GM10847 (cell line): ENCODE data around the gene PLP1.

Experiments
- POLR2A ChIP-seq: IDR thresholded peaks from 2 replicates; pipeline ENCODE4 v1.6.1; 2011; ENCODE audit not compliant: insufficient read length; ENCODE audit errors: extremely low read depth

PLP1 gene

GRCh38 chrX:103776546-103776945, at the start of gene PLP1:
Gene PLP1, plus strand, starts transcription at chrX:103776840. Its CDS starts 156 bp downstream, at chrX:103776996.
- TF ChIP-seq POLR2A: no peak

- TF ChIP-seq POLR2A: no peak
These were observed 49.5 kb upstream of the PLP1 start for GRCh38 chrX:103727115-103727514.

GRCh38 chrX:103729015-103729414, 47.6 kb upstream of the PLP1 start:
- no peak for TF ChIP-seq POLR2A

GRCh38 chrX:103730147-103730795, 46.4 kb upstream of the PLP1 start:
- TF ChIP-seq POLR2A: no peak

GRCh38 chrX:103730796-103731493, 45.7 kb upstream of the PLP1 start:
- no peak for TF ChIP-seq POLR2A

- no peak for TF ChIP-seq POLR2A
These were observed 43.6 kb upstream of the PLP1 start for GRCh38 chrX:103733017-103733416.

- TF ChIP-seq POLR2A: no peak
These were observed 42.4 kb upstream of the PLP1 start for GRCh38 chrX:103734125-103734760.

GRCh38 chrX:103737696-103738095, 38.9 kb upstream of the PLP1 start:
- no peak for TF ChIP-seq POLR2A

GRCh38 chrX:103739421-103739820, 37.2 kb upstream of the PLP1 start:
- no peak for TF ChIP-seq POLR2A

- no peak for TF ChIP-seq POLR2A
These were observed 34.8 kb upstream of the PLP1 start for GRCh38 chrX:103741879-103742278.

GRCh38 chrX:103742339-103742738, 34.3 kb upstream of the PLP1 start:
- no peak for TF ChIP-seq POLR2A

GRCh38 chrX:103747163-103747562, 29.5 kb upstream of the PLP1 start:
- no peak for TF ChIP-seq POLR2A

- TF ChIP-seq POLR2A: no peak
These were observed 22.2 kb upstream of the PLP1 start for GRCh38 chrX:103754401-103754800.

GRCh38 chrX:103756736-103757135, 19.9 kb upstream of the PLP1 start:
- TF ChIP-seq POLR2A: no peak

- no peak for TF ChIP-seq POLR2A
These were observed 18.1 kb upstream of the PLP1 start for GRCh38 chrX:103758555-103758954.

GRCh38 chrX:103773445-103773844, 3.2 kb upstream of the PLP1 start:
- TF ChIP-seq POLR2A: no peak
